Measurements from ENCODE around the gene PIBF1. TPM values are rescaled to one million over a fixed set of nuclear protein-coding genes. Genes with fewer than 3 reads are reported as not detected.
A peak's percentile ranks its signal among the peaks of the same experiment; 100 is the strongest.

Gene PIBF1
- total RNA-seq, 1 experiment from 2014 or later, result 4.8 TPM

DNA sequence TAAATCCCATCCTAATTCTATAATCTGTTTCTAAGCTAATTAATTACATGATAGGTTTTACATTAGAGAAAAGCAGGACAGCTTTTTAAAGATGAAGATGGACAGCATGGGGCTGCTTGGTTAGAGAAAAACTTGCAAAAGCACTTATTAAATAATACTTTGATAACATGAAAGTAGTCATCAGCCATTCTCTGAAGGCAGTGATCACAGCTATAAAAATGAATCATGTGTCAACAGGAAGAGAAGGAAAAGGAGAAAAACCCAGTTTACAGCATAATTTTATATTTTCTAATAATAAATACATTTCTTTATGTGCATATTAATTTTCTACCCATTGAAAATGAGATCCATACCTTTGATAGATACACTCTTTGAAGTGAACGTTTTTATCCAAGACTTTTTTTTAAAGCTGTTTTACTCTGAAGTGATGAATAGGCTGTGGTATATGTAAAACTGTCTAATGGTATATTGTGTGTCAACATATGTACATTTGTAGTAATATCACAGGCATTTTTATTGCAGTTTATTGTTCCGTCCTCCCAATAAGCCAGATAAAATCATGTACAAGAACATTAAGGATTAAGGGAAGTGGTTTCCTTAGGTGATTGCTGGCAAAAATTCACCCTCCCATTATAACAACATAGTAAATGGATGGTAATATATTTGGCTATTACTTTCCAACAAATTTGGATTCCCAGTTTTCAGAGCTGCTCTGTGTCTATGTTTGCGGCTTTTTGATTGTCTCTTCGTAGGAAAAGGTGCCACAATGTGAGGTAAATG, 275.5 kb downstream of the PIBF1 start:
- H3K79me2 ChIP-seq (ENCODE audit: low read length), result peaks cover 52% of the 10 kb centered on the region
- no peaks in the 10 kb centered on the region for H3K9me2 ChIP-seq (replicated peaks; ENCODE audit: low read length)
- ChIA-PET CTCF (interaction anchor here (0.6 to 1.0 kb wide), 2 partner anchors 37 to 217 kb away, joined by 3 to 7 read pairs; no protein-coding TSS in a partner anchor), POLR2A (ENCODE audit: unreplicated experiment) (interaction anchor here (0.7 kb wide), 1 partner anchor 614 kb away, joined by 3 read pairs; no protein-coding TSS in a partner anchor)
- intact Hi-C loops (cut with micrococcal nuclease), result loop anchor here (2.0 to 5.0 kb wide), 4 partner anchors 81 to 365 kb away; no protein-coding TSS in a partner anchor
- peak; percentile 10 for ATAC-seq
- H3K27me3 ChIP-seq (ENCODE audit: low read length), result no peaks in the 10 kb centered on the region
- BruUV-seq (replicated peaks), result no TSS peak
- peaks cover 33% of the 10 kb centered on the region for H3K4me1 ChIP-seq (ENCODE audit: insufficient read depth, low read length)
- peaks cover 23% of the 10 kb centered on the region for H3K36me3 ChIP-seq (ENCODE audit: low read depth, low read length)
- H3K9me3 ChIP-seq (ENCODE audit: low read length), result no peaks in the 10 kb centered on the region
- peak overlapping the region; percentile 69 for H3K4me3 ChIP-seq (ENCODE audit: low read length)
- H3K4me2 ChIP-seq (ENCODE audit: low read length), result peak overlapping the region; percentile 89
- DNase-seq, result peak; percentile 79
- H4K20me1 ChIP-seq (ENCODE audit: low read length), result peaks cover 25% of the 10 kb centered on the region
- H3F3A ChIP-seq (ENCODE audit: low read length, unreplicated experiment), result peaks cover 3% of the 10 kb centered on the region
- no peak overlapping the region for H2AFZ ChIP-seq (ENCODE audit: low read length)
- H3K9ac ChIP-seq (ENCODE audit: low read length), result peak overlapping the region; percentile 73
- H3K27ac ChIP-seq (ENCODE audit: low read length), result peak overlapping the region; percentile 67
- TF ChIP-seq EZH2phosphoT487 (IDR thresholded peaks at IDR 0.05; ENCODE audit: borderline replicate concordance, low read length), result no peak
- TF ChIP-seq, protein P1, sequence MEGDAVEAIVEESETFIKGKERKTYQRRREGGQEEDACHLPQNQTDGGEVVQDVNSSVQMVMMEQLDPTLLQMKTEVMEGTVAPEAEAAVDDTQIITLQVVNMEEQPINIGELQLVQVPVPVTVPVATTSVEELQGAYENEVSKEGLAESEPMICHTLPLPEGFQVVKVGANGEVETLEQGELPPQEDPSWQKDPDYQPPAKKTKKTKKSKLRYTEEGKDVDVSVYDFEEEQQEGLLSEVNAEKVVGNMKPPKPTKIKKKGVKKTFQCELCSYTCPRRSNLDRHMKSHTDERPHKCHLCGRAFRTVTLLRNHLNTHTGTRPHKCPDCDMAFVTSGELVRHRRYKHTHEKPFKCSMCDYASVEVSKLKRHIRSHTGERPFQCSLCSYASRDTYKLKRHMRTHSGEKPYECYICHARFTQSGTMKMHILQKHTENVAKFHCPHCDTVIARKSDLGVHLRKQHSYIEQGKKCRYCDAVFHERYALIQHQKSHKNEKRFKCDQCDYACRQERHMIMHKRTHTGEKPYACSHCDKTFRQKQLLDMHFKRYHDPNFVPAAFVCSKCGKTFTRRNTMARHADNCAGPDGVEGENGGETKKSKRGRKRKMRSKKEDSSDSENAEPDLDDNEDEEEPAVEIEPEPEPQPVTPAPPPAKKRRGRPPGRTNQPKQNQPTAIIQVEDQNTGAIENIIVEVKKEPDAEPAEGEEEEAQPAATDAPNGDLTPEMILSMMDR (conservative IDR thresholded peaks at IDR 0.05; ENCODE audit: low read depth, low read length), result no peak
- no peak for TF ChIP-seq EZH2 (IDR thresholded peaks at IDR 0.05; ENCODE audit: low read length, unreplicated experiment)

DNA sequence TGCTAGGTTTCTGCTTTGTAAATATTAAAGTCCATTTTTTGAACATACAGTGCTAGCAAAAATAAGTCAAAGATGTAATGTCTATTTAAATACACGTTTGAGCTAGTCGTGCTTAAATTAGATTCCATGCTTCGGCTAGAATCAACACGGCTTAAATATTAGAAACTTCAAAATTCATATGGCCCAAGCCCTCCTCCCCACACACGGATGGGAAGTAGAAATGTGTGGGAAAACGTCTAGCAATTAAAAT, 276.1 kb downstream of the PIBF1 start:
- Histone ChIP-seq H3K4me2 (ENCODE audit: low read length) (peak overlapping the region; percentile 89), H3K27ac (ENCODE audit: low read length) (peak overlapping the region; percentile 67), H3K36me3 (ENCODE audit: low read depth, low read length) (peaks cover 28% of the 10 kb centered on the region), H3K4me3 (ENCODE audit: low read length) (peak overlapping the region; percentile 69), H3K4me1 (ENCODE audit: insufficient read depth, low read length) (peaks cover 38% of the 10 kb centered on the region), H2AFZ (ENCODE audit: low read length) (peak overlapping the region; percentile 31), H3K9ac (ENCODE audit: low read length) (peak overlapping the region; percentile 73), H3K9me3 (ENCODE audit: low read length) (no peaks in the 10 kb centered on the region), H3K9me2 (replicated peaks; ENCODE audit: low read length) (no peaks in the 10 kb centered on the region), H3K27me3 (ENCODE audit: low read length) (no peaks in the 10 kb centered on the region), H3K79me2 (ENCODE audit: low read length) (peaks cover 58% of the 10 kb centered on the region), H3F3A (ENCODE audit: low read length, unreplicated experiment) (peaks cover 3% of the 10 kb centered on the region), H4K20me1 (ENCODE audit: low read length) (peaks cover 30% of the 10 kb centered on the region)
- TF ChIP-seq EZH2phosphoT487 (IDR thresholded peaks at IDR 0.05; ENCODE audit: borderline replicate concordance, low read length) (no peak), EZH2 (IDR thresholded peaks at IDR 0.05; ENCODE audit: low read length, unreplicated experiment) (no peak)
- TF ChIP-seq, protein P1 (conservative IDR thresholded peaks at IDR 0.05; ENCODE audit: low read depth, low read length), result no peak
- BruUV-seq (replicated peaks), result no TSS peak
- ChIA-PET POLR2A (ENCODE audit: unreplicated experiment) (interaction anchor here (0.5 to 1.0 kb wide), 6 partner anchors 59 to 613 kb away, joined by 3 to 5 read pairs (median 3); no protein-coding TSS in a partner anchor), CTCF (interaction anchor here (1.0 kb wide), 1 partner anchor 218 kb away, joined by 3 read pairs; no protein-coding TSS in a partner anchor)
- intact Hi-C loops (cut with micrococcal nuclease), result loop anchor here (2.0 to 5.0 kb wide), 3 partner anchors 81 to 364 kb away; no protein-coding TSS in a partner anchor
- DNase-seq (no peak), ATAC-seq (no peak)

DNA sequence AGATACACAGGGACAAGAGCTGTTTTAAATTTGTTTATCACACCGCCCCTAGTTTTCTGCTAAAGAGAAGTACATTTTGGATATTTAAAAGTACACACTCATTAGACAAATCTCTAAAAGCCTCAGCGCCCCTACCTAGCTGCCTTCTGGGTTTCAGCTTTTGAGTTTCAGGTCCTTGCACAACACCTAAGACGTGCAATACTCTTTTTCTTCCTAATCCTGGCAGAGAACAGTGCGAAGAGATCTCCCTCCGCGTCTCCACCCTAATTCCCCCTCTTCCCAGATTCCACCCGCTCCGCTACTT, 276.5 kb downstream of the PIBF1 start:
- Histone ChIP-seq H2AFZ (ENCODE audit: low read length) (peak overlapping the region; percentile 31), H3K4me1 (ENCODE audit: insufficient read depth, low read length) (peaks cover 42% of the 10 kb centered on the region), H3K36me3 (ENCODE audit: low read depth, low read length) (peaks cover 31% of the 10 kb centered on the region), H3K4me3 (ENCODE audit: low read length) (peak overlapping the region; percentile 69), H3K4me2 (ENCODE audit: low read length) (peak overlapping the region; percentile 89), H3K9me3 (ENCODE audit: low read length) (no peaks in the 10 kb centered on the region), H3K9me2 (replicated peaks; ENCODE audit: low read length) (no peaks in the 10 kb centered on the region), H3K27me3 (ENCODE audit: low read length) (no peaks in the 10 kb centered on the region), H3F3A (ENCODE audit: low read length, unreplicated experiment) (peaks cover 3% of the 10 kb centered on the region), H3K9ac (ENCODE audit: low read length) (peak overlapping the region; percentile 73), H3K27ac (ENCODE audit: low read length) (peak overlapping the region; percentile 67), H3K79me2 (ENCODE audit: low read length) (peaks cover 62% of the 10 kb centered on the region), H4K20me1 (ENCODE audit: low read length) (peaks cover 34% of the 10 kb centered on the region)
- TF ChIP-seq, protein P1 (conservative IDR thresholded peaks at IDR 0.05; ENCODE audit: low read depth, low read length), result no peak
- no TSS peak for BruUV-seq (replicated peaks)
- DNase-seq, result no peak
- CTCF ChIA-PET, result interaction anchor here (1.0 kb wide), 1 partner anchor 218 kb away, joined by 3 read pairs; no protein-coding TSS in a partner anchor
- intact Hi-C loops (cut with micrococcal nuclease), result loop anchor here (2.0 to 5.0 kb wide), 3 partner anchors 80 to 364 kb away; no protein-coding TSS in a partner anchor
- ATAC-seq, result no peak
- POLR2A ChIA-PET (ENCODE audit: unreplicated experiment), result interaction anchor here (0.5 to 1.0 kb wide), 6 partner anchors 60 to 613 kb away, joined by 3 to 5 read pairs (median 3); no protein-coding TSS in a partner anchor

All from PC-3 (cell line).